HL-60/S4 (cell line): ENCODE results near the gene SCLY.
"Not testable (repeated sequence)": the region's sequence is repeated elsewhere in the genome, so short reads cannot be mapped to it uniquely, and the experiment has no call there.

Source experiments
- in situ Hi-C: fragments of 300-500 bp; cut with MboI; formaldehyde crosslinking; loops from 2 replicates; pipeline ENCODE4 v1.14.3; 2022; ENCODE audit warnings: low sequenced_read_pairs

Gene SCLY

DNA sequence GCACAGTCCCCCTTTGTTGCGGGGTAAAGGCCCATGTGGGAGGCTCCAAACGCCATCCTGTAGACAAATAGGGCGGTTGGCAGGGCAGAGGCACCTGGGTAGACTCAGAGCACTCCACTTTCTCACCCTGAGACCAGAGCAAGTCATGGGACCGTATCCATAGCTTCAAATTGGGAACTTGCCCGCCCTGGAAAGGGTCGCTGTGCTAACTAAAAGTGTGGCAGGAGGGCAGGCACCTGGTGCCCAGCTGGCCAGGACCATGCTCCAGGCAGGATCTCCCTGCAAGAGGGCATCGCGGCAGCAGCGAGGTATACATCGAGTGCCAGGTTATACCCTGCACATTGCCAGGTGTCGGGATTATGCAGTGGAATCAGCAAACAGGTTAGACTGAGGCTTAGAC is 20.8 kb upstream of the SCLY start:
- in situ Hi-C loops: no loop called here

DNA sequence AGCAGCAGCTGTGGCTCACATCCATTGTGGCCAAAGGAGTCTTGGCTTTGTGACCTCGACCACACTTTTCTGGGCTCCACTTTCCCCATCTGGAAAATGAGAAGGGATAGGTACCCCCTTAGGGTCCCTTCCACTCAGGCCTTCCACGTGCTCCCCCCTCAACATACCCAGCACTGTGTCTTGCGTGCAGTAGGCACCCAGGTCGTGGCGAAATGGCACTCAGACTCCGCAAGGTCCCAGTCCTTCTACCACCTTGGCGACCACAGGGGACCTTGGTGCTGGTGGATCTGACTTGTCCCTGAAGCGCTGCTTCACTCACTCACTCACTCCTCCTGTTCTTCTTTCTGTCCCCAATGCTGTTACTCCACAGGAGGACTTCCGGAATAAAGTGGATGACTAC is 19.9 kb upstream of the SCLY start:
- in situ Hi-C loops: no loop called here

DNA sequence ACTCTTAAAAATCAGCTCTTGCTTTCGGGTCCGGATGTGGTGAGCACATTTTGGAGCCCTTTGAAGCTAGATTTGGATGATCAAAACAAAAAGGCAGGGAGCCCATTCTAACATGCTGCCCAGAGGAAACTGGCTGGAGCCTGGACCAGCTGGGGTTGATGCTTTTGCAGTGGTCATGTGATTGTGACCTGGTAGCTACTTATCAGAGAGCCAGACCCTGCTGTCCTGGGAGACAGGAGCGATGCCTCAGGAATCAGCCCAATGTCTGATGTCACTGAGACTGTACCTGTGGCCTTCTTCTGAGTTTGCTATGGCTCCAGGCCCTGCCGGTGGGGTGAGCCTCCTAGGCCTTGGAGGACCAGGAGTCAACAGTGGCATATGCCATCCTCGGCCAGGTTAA is 18.7 kb upstream of the SCLY start:
- in situ Hi-C loops: no loop called here

DNA sequence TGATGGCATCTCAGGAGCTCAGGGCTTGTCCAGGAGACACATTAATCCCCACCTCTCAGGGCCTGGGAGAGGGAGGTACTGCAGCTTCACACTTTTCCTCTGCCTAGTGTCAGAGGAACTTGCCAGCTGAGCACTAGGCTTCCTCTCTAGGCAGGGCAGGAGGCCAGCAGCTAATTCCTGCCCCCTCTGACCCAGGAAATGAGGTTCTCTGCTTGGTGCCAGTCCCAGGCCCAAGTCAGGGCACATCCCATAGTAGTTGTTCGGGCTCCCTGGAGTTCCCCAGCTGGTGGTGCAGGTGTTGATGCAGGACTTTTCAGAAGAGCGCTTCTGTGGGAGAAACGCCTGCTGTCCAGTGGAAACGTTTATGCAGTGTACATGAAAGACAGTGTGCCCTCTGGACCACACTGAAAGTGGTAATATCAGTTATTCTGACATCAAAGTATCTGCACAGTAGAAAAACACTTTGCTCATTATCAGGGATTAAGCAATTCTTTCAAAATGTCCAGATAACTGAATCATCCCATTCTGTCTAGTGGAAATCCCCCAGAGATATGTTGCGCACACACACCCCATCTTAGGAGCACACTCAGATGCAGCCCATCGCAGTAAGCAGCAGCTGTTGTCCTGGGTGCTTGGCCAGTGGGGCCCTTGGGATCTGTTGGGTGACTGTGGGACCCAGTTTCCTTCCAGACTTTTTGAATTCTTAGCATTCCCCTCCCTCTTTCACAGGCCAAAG is 17.8 kb upstream of the SCLY start:
- in situ Hi-C loops: no loop called here

DNA sequence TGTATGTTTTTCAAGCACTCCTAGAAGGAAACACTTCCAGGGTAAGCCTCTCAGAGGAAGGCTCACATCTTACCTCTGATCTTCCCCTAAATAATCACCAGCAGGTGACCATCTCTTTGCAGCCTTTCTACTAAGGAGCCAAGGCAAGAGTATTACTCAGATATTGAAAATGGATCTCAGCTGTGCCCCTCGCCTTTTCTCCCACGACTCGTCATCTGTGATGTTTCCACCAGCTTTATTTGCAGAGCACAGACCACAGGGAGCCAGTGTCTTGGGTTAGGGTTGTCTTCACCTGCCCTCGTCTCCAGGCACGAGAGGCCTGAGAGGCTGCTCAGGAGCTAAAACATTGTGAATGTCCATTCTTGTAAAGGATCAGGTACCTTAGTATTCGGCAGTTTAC is 16.9 kb upstream of the SCLY start:
- in situ Hi-C loops: no loop called here

DNA sequence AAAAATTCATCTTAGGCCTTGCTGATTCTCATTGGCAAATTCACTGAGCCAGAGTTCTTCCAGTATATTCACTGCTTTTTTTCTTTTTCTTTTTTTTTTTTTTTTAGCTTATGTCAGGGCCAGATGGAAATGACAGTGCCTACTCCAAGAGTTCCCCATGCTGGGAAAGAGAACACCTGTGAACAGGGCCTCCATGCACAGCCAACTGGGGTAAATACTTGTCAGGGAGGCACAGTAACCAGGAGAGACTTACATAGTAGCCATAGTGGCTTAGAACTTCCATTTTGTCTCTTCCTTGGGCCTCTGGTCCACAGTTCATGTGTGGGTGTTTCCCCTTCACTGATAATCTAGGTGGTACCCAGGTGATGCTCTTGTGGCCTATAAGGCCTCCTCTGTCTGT is 15.2 kb upstream of the SCLY start:
- in situ Hi-C loops: no loop called here

DNA sequence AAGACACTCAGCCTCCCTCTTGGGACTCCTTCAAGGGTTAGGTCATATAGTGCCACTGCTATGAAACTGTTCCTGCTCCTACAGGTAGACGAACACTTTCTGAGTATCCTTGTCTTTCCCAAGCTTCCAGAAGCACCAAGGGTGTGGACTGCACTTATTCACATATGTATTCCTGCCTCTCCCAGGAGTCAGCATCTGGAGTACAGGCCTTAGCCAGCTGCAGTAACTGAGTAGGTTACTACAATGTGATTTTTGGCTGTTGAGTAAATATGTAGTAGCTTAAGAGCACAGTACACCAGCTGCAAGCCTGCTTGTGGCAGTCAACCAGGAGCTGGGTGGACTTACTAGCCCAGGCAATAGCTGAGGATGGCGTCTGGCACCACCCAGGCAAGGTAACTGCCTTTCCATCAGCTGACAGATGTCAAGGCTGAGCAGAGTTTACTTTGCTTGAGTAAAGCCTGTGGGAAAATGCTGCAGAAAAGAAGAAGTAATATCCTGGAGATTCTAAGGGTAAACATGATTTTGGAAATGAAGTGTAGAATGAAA is 14.0 kb upstream of the SCLY start:
- in situ Hi-C loops: no loop called here

DNA sequence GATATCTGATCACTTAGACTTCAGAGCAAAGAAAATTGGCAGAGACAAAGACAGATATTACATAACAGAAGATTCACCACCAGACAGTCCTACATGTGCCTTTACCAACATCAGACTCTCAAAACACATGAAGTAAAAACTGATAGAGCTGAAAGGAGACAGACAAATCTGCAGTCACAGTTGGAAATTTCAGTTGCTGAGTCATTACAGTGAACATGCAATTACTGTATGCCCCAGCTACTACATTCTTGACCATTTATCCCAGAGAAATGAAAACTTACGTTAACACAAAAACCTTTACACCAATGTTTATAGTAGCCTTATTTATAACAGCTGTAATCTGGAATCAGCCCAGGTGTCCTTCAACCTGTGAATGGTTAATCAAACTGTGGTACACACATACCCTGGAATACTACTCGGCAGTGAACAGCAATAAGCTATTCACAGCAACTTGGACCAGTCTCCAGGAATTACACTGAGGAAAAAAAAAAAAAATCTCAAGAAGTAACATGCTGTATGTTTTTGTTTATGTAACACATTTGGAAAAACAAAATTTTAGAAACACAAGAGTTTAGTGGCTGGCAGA is 7.5 kb upstream of the SCLY start:
- in situ Hi-C loops: no loop called here

DNA sequence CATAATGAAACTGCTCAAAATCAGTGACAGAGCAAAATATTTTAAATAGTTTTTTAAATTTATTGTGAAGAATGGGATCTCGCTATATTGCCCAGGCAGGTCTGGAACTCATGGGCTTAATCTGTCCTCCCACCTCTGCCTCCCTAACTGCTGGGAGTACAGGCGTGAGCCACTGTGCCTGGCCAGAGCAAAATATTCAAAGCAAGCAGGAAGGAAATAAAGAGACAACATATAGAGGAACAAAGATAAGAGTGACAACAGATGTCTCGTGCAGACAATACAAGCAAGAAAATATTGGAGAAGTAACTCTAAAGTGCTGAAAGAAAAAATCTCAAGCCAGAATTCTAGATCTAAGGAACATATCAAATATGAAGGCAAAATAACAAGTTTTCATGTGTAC is 5.0 kb upstream of the SCLY start:
- in situ Hi-C loops: no loop called here

DNA sequence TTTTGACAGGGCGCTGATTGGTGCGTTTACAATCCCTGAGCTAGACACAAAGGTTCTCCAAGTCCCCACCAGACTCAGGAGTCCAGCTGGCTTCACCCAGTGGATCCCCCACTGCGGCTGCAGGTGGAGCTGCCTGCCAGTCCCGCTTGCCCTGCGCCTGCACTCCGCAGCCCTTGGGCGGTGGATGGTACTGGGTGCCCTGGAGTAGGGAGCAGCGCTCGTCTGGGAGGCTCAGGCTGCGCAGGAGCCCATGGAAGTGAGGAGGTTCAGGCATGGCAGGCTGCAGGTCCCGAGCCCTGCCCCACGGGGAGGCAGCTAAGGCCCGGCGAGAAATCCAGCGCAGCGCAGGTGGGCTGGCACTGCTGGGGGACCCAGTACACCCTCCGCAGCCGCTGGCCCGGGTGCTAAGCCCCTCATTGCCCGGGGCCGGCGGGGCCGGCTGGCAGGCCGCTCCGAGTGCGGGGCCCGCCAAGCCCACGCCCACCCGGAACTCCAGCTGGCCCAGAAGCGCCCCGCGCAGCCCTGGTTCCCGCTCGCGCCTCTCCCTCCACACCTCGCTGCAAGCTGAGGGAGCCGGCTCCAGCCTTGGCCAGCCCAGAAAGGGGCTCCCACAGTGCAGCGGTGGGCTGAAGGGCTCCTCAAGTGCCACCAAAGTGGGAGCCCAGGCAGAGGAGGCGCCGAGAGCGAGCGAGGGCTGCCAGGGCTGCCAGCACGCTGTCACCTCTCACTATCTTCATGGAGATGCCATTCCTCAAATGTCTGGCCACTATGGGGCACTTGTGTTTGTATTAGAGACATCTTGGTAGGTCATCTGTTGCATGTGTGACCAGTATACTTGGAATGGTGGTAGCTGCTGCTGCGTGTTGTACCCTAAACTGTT is 2.9 kb upstream of the SCLY start:
- in situ Hi-C loops: not testable (repeated sequence)

DNA sequence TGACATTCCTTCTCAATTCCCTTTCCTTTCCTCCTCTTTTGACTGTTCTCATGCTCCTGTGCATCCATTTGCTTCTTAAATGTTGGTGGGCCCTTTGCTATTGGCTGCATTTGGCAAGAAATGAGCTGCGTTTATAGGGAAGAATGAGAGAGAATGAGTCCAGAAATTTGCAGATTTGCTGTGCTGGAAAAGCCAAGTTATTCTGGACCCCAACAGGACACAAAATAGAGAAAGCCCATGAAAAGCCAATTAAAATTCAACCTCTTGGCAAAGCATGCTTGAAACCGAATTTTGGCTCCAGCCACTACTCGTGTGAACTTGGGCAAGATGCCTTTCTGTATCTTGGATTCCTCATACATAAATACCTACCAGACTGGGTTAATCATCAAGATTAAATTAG is 1.3 kb upstream of the SCLY start:
- in situ Hi-C loops: no loop called here

DNA sequence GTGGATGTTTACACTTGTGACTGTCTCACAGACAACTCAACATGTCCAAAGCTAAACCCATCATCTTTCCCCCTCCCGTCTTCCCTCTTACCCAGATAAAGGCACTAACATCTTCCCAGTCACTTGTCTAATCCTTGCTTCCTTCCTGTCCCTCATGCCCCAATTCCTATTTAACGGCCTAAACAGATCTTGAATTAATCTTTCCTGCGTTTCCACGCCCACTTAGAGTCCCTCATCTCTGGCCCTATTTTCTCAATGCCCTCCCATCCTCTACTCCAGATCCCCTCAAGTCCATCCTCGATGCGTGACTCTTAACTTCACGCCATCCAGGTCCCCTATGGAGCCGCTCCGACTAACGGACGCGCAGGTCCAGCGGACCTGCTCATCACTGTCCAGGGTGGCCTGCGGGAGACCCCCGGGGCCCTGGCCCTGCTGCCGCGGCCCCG is 682 bp upstream of the SCLY start:
- in situ Hi-C loops: no loop called here

DNA sequence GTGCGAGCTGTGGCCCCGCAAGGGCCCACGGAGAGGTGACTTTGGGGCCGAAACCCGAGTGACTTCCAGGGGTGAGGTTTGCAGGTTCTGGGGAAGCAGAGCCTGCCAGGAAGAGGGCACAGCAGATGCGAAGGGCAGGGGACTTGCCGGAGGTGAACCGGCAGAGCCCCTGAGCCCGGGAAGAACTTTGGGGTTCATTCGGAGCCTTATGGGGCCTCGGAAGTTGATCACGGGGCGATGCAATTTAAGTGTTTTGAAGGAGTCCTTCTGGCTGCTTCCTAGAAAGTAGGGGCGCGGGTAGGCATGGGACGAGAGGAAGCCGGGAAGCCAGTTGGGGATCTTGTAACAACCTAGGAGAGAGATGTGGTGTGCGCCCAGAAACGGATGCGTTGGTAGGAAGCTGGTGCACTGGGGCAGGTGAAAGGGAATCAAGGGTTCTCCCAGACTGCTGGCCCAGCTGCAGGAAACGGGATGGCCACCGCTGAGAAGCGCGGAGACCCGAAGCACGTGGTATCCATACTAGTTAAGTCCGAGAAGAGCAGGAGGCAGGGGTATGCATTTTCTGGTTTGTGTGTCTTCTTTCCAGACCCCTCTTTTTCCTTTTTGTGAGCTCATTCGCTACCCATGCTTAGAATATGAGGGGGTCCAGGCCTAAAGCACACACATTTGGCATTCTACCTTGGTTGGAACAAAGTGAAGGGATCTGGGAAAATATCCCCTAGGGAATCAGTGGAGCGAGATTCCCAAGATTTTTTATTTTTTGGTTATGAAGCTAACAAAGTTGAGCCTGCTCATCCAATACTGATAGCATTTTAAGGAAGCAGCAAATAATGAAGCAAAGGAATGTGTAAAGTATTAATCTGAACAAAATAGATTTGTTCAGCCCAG is 758 bp downstream of the SCLY start:
- in situ Hi-C loops: no loop called here

DNA sequence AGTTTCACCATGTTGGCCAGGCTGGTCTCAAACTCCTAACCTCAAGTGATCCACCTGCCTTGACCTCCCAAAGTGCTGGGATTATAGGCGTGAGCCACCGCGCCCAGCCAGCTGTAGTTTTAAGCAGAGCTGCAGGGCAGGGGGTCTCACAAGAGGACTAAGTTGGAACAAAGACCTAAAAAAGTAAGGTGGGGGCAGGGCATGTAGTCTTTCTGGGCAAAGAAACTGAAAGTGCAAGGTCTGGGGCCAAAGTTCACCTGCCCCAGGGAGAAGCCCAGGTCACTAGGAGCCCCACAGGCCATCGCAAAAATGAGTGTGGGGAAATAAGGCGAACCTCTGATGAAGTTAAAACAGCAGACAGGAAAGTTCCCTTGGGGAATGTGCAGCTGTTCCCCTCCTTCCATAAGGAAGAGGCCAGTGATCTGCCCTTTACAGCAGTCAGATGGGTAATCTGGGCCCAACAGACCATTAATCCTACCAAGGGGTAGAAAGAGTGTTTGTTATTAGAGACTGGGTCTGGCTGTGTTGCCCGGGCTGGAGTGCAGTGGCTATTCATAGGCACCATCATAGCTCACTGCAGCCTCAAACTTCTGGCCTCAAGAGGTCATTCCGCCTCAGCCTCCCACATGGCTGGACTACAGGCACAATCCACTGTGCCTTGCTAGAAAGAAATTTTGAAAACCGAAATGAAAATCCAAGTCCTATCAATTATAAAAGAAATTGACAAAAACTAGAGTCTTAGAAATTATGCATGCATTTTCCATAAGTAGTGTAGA is 2.8 kb downstream of the SCLY start:
- in situ Hi-C loops: no loop called here

DNA sequence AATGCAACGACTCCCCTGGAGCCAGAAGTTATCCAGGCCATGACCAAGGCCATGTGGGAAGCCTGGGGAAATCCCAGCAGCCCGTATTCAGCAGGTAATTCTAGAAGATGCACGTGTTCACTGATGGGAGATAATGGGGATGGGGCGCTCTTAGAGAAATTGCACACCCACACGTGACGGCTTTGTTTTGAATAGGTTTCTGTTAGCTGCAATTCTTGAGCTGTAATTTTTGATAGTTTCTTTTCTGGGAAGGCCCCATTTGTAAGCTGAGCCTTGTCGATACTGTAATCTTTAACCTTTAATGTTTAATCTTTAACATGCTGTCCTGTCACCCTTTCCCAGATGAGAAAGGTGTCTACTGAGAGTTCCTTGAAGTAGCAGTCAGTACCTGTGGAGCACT is 3.6 kb downstream of the SCLY start:
- in situ Hi-C loops: no loop called here

DNA sequence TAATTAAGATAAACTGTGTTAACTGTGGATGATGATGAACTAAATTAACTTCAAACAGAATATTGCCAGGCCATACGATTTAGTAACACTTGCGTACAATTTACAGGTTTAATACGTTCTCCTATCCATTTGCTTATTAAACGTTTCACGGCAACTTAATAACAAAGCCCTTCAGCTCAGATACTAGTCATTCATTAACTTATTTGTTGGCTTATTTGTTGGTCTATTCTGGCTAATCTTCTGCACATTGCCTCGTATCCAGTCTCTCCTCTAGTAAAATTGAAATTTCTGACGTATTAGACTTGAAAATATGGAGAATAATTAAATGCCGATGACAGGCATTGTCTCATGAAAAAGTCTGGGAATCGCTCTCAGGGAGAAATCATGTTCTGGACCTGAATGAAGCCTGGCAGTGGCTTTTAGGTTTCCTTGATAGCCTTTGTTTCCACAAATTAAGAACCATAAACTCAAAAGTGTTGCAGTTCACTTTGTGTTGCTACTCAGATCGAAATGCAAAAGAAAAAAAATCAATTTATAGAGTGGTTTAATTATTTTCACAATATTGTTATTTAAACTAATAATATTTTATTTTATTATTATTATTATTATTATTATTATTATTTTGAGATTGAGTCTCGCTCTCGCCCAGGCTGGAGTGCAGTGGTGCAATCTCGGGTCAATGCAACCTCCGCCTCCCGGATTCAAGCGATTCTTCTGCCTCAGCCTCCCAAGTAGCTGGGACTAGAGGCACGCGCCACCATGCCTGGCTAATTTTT is 4.5 kb downstream of the SCLY start:
- in situ Hi-C loops: no loop called here

DNA sequence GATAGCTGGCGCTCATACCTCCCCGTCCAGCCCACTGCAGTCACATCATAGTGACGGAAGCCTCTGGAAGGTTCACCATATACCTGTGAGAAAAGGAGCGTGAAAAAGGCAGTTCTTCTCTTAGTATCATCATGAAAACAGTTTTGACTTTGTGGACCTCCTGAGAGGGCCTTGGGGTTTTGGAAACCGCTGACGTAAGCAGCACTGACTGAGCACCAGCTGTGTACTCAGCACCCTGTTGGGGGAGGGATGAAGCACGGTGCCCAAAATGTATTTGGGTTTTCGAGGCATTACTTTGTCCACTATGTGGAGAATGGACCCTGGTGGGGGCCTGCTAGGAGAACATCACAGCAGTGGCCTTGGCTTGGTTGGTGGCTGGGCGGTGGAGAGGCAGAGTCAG is 5.4 kb downstream of the SCLY start:
- in situ Hi-C loops: no loop called here

DNA sequence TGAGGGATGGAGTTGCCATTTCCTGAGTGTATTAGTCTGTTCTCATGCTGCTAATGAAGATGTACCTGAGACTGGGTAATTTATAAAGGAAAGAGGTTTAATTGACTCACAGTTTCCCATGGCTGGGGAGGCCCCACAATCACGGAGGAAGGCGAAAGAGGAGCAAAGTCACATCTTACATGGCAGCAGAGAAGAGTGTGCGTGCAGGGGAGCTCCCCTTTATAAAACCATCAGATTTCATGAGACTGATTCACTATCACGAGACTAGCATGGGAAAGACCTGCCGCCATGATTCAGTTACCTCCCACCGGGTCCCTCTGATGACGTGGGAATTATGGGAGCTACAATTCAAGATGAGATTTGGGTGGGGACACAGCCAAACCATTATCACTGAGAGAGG is 5.9 kb downstream of the SCLY start:
- in situ Hi-C loops: not testable (repeated sequence)

DNA sequence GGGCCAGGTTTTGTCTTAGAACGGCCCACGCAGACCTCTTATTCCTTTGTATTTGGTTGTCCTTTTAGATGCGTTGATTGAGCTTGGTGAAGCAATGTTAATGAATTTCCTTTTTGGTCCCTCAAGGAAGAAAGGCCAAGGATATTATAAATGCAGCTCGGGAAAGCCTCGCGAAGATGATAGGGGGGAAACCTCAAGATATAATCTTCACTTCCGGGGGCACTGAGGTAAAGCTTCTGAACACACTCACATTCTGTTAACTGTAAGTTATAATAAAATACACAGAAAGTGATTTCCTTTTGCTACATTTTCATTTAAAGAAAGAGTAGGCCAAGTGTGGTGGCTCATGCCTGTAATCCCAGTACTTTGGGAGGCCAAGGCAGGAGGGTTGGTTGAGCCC is 7.1 kb downstream of the SCLY start:
- in situ Hi-C loops: no loop called here
